Measurements from ENCODE around the gene ZNF581.

The ZNF581 gene

DNA sequence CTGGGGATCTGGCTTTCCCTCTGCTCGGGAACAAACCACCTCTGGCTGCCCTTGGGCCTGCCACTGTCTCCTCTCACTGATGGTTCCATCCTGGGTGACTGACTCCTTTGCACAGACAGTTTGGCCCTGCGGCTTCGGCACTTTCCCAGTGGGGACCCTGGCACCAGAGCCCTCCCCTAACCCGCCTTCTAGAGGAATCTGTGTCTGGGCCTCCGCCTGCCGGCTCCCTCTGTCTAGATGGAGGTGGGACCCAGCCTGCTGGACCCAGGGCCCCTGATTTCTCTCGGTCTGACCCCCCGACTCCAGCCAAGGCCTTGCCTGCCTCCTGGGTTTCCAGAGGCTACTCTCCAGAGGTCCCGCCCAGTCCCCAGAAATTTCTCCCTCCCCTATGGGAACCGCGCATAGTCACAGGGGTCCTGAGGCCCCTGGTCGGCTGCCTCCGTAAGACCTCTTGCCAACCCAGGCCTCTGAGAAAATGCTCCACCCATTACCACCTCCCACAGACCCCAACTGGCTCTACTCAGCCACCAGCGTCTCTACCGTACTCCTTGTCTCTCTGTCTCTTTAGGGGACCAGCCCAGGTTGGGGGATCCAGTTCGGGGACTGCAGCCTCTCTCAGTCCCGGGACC is 7.3 kb downstream of the ZNF581 start:
- DNase-seq, result no peak

DNA sequence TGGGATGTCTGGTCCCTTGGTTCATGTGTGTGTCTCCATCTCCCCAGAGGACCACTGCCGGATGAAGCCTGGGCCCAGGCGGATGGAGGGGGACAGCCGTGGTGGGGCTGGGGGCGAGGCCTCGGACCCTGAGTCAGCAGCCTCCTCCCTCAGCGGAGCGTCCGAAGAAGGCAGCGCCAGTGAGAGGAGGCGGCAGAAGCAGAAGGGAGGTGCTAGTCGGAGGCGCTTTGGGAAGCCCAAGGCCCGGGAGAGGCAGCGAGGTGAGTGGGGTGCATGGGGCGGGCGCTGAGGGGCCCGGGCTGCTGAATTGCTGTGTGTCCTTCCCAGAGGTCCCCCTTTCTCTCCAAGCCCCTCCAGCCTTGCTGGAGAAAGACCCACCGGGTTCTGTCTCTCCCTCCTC is 7.8 kb downstream of the ZNF581 start:
- DNase-seq, result no peak

DNA sequence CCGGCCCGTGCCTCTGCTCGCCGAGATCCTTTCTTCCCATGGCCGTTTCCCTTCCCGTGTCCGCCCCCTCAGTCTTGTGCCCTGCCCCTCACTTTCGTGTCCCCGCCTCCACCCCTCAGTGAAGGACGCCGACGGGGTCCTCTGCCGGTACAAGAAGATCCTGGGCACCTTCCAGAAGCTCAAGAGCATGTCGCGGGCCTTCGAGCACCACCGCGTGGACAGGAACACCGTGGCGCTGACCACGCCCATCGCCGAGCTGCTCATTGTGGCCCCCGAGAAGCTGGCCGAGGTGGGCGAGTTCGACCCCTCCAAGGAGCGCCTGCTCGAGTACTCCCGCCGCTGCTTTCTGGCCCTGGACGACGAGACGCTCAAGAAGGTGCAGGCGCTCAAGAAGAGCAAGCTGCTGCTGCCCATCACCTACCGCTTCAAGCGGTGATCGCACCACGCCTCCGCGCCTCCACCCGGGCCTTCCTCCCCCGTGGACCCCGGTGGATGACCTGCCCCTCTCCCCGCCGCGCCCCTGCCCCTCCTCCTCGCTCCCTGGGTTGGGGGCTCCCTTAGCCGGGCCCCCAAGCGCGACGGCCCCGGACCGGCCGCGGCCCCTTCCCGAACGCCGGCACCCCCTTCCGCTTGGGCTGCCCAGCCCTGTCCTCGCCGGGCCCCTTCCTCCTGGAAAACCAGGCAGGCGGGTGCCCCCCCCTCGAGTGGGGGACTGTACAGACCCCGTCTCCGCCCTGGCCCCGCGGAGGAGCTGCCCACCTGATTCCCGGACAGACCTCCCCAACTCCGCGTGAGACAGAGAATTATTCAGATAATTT is 9.1 kb downstream of the ZNF581 start:
- DNase-seq, result no peak

DNA sequence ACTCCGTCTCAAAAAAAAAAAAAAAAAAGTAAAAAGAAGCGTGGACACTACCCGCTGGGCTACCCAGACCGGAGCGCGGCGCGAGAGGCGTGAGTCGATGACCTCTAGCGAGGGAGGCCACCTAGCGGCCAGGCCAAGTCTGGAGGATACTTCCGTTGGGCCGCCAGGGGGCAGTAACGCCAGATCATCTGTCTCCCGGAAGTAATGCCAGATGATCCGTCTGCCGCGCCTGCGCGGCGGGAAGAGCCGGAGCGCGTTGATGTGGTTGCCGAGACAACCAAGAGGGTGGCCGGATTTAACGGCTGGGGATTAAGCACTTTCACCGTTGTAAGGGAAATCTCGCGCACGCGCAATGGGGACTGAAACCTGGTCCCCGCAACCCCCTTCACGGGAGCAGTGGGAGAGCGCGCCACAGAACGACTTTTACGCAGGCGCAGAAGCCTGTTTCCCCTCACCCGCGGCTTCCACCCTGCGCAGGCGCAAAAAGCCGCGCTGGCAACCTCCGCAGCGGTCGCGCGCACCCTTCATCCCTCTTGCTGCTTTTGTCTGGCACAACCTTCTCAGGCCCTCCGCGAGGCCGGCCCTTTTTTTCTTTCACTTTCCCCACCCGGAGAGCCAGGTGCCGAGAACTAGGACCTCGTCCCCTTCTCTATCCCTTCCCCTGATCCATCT is 10.3 kb downstream of the ZNF581 start:
- peak; percentile 96 for DNase-seq

DNA sequence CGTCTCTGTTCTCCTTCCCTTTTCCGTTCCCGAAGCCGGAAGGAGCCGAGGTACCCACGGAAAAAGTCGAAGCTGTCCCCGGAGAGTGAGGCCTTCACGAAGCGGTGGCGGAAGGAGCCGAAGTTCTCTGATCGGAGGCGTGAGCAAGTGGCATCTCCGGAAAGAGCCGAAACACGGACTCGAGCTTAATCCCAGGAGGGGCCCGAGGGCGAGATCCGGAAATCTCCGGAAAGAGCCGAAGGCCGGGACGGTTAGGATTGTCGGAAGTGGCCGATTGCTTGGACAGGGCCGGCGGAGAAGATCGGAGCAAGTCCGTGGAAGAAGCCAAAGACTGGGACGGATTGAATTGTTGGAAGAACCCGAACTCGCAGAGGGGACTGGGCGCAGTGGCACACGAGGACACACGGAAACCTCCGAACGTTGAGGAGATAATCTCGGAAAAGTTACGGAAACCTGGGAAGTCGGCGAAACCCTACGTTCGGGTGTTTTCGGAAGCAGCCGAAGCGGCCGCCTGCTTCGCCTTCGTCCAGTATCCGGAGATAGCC is 10.9 kb downstream of the ZNF581 start:
- peak; percentile 98 for DNase-seq

DNA sequence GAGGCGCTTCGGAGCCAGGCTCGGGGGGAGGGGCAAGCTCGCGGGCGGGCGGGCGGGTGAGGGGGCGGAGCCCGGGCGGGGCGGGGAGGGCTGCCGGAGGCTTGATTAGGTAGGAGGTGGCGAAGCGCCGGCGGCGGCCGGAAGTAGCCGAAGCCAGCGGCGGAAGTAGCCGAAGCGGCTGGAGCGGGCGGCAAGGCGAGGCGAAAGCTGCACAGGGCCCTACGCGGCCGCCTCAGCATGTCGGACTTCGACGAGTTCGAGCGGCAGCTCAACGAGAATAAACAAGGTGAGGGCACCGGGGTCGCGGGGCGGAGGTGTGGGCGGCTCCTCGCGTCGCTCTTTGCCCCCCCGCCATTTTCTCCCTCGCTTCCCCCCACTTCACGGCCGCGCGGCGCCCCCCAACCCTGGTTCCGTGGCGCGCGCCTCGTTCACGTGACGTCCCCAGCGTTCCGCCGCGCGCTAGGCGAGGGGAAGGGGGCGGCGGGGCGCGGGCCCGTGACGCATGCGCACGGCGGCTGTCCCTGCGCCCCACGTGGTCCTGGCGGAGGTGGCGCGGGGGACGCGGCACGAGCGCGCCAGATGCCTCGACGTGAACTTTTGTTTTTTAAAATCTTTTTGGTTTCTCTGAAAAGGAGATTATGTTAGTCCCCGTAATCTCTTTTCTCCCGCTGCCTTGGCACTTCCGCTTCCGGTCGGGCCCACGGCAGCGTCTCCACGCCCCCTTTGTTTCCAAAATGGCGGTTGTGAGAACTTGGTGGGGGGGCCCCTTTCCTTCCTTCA is 11.6 kb downstream of the ZNF581 start, which contains the start of gene U2AF2:
Gene U2AF2, plus strand, starts transcription at position 168 of the 780 bp plus-strand sequence. Its CDS starts 70 bp downstream, at position 238.
- peak; percentile 91 for DNase-seq

DNA sequence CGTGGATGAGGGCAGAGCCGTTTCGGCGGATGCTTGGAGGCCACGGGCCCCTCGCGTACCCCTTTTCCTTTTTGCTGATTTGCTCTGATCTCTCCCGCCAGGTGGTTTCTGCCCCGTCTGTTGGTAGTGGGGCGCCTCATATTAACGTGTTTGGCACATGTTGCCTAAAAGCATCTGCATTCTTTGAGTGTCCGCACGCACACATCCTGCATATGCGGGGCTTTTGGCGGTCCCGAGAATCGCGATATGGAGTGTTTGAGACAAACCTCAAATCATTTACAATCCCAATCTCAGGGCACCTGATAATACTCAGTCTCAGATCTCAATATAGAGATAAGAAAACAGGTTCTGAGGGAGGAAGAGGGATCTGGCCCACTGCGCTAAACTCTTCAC is 12.2 kb downstream of the ZNF581 start:
- no peak for DNase-seq

DNA sequence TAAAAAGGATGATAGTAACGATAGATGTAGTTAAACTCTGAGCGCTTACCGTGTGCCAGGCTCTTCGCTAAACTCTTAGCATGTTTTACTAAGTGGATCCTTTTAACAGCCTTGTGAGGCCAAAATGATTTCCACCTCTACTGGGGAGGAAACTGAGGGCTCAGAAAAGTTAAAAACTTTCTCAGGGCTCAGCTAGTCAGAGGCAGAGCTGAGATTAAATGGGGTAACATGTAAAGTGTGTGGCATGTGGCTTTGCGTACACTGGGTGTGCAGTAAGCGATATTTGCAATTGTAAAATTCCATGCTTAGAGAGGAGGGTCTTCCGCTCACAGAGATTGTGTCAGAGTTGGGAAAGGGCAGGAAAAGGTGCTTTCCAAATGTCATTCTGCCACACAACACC is 13.1 kb downstream of the ZNF581 start:
- DNase-seq, result no peak

DNA sequence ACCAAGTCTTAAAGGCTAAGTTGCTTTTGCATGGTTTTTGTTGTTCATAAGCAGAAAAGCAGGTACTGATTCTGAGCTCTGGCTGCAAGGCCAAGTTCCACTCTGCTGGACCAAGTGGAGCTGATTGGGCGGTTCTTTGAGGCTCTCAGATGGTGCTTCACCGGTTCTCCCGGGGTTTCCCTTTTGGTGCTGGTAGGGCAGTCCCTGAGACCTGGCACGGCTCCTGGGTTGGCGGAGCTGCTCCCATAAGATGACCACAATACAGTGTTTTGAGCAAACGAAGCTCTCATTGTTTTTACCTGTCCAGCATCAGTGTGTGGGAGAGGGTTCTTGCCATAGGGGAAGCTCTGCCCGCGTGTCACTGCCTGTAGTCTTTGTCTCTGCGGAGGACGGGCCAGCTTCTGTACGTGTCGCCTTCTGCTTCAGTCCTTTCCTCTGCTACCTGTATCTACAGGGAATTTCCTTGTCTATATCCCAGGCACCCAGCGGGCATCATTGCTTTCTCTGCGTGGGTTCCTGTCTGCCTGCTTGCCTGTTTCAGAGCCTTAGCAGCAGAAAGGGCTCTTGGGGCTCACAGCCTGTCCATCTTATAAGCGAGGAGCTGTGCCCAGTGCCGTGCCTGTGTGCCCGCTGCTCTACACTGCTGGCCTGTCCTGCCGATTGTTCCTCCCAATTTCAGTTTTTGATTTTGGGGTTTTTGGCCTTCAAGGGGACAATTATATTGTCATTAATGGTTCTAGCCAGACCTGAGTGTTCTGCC is 13.7 kb downstream of the ZNF581 start:
- no peak for DNase-seq

DNA sequence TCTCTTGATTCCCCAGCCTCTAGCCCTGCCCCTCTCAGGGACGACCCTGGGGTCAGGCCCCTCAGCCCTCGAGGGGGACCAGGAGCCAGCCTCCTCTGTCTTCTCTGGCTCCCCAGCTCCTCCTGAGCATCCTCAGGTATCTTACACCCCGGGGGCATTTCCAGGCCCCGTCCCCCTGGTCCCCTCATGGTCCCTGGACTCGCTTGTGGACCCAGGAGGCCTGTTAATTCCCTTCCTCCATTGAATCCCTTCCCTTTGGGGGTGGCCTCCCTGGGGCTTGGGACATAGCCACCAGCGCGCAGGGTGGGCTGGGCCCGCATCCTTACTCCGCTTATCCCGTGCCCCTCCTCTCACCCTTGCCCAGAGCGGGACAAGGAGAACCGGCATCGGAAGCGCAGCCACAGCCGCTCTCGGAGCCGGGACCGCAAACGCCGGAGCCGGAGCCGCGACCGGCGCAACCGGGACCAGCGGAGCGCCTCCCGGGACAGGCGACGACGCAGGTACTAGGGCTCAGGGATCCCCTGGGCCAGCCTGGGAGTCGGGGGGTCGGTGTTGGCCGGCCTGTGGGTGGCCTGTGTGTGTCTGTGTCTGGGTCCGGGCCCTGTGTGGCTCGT is 15.5 kb downstream of the ZNF581 start:
- DNase-seq, result no peak

DNA sequence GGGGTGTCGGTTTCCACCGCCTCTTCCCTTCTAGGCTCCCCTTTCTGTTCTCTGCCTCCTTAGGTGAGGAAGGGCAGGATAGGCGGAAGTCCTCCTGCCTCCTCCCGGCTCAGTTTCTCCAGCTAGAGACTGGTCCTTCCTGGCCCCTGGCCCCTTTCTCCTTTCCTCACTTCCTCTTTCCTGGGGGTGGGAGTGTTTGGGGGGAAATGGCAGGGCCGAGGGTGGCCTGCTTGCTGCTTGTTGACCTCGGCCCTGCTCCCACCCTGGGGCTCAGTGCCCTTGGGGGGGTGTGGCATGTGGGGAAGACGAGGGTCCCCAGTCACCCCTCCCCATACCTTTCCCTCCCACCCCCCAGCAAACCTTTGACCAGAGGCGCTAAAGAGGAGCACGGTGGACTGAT is 16.4 kb downstream of the ZNF581 start:
- no peak for DNase-seq

DNA sequence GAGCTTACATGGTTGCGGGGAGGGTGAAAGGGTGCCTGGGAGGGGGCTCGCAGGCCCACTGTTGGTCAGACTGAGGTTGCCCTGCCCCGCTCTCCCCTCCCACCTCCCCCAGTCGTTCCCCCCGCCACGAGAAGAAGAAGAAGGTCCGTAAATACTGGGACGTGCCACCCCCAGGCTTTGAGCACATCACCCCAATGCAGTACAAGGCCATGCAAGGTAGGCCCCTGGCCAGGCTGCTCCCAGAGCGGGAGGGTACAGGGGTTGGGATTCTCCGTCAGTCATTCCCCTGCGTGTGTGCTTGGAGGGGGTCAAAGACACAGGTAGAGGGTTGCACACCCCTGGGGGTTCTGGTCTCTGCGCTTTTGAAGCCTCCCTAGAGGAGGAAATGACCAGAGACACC is 17.0 kb downstream of the ZNF581 start:
- DNase-seq, result no peak

DNA sequence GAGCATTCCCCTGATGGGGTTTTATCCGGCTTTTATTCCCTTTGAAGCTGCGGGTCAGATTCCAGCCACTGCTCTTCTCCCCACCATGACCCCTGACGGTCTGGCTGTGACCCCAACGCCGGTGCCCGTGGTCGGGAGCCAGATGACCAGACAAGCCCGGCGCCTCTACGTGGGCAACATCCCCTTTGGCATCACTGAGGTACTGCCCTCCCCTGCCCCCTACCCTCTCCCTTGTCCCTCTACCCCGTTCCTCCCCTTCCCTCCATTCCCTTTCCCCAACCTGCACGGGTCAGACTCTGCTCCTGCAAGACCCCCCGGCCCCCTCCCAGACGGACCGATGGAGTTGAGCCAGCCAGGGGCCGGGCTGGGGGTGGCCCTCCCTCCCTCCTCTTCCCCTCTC is 17.5 kb downstream of the ZNF581 start:
- DNase-seq, result no peak

DNA sequence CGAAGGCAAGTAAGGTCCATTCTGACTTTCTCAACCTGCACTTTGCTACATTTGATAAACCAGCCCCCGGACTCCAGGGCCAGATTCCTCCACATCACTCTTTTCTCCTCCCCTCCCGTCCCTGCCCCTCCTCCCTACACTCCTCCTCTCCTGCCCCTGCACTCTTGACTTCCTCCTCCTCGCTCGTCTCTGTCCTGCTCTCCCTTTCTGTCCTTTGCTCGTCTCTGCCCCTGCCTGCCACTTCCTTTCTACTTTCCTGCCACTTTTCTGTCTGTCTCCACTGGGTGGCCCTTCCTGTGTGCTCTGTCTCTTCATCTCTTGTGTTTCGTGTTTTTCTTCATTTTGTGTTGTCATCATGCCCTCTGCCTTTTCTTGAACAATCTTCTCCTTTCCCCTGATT is 18.4 kb downstream of the ZNF581 start:
- DNase-seq, result no peak

DNA sequence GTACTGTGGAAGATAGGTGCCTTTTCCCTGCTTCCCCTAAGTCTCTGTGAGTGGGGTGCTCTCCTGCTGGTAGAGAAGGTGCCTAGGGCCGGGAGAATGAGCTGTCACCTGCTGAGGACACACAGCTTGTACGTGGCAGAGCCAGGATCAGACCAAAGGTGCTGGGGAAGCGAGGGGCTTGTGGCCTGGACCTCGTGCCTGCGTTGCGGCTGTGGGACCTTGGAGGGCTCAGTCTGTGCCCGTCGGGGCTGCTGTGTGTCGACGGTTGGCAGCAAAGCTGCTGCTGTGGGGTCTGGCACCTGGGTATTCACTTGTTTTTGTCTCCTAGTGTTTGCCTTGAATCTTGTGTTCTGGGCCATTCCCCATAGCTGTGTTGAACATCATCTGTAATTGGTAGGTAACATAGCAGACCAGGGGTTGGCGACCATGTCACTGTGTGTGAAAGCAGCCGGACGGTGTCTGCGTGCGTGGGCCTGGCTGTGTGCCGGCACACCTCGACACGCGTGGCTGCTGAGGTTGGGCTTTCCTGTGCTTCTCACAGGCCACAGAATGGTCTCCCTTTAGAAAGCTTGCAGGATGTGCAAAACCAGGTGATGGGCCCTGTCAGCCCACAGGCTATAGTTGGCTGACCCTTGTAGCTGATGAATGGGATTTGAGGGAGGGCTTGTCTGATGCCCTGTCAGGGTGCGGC is 20.5 kb downstream of the ZNF581 start:
- DNase-seq, result no peak

DNA sequence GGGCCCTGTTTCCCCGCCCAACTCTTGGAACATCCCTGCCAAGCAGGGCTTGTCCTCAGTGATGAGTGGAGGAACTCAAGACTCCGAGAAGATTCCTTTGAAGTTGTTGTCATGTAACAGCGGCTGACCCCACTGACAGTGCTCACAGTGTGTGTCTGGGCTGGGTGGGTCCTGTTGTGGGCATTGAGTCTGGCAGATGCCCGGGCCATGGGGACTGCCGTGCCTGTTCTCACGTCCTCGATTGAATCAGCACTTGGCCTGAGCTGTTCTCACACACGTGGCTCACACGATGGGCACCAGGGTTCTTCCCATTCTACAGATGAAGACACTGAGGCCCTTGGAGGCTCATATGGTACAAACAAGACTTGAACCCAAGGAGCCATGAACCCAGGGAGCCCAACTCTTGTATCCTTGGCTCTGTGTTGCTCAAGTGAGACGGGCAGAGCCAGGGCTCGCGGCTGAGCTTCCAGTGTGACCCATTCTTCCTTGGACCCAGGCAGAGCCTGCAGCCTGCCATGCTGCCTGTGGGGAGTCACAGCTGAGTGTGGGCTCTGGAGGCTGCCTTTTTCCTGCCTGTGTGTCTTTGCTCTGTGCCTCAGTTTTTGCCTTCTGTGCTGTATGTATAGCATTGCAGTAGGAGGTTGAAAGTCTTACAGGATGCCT is 23.0 kb downstream of the ZNF581 start:
- no peak for DNase-seq

DNA sequence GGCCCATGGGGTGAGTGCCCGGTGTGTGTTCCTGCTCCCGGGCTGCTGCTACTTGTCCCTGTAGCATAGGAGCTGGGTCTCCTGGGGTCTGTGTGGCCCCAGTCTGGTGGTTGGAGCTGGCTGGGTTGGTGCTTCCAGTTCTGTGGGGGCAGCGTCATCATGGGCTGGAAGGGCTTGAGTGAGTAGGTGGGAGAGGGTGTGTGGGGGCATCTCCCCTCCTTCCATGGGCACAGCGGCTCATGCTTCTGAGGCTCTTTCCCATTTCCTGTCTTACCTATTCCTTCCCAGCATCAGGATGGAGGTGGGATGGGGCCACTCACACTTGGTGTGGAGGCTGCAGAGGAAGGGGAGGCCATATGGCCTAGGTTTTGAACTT is 23.5 kb downstream of the ZNF581 start:
- DNase-seq, result no peak

DNA sequence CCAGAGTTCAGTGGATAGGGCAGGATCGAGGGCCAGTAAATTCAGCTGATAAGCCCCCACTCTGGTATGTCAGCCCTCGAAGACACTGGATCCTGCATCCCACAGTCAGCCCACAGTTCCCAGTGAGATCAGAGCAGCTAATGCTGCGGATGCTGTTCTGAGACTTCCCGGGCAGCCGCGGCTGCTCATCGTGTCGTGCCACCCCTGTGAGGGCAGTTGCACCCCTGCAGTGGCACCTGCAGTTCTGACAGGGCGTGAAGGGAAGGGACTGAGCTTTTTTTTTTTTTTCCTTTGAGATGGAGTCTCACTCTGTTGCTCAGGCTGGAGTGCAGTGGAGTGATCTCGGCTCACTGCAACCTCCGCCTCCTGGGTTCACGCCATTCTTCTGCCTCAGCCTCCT is 24.1 kb downstream of the ZNF581 start:
- DNase-seq, result no peak

DNA sequence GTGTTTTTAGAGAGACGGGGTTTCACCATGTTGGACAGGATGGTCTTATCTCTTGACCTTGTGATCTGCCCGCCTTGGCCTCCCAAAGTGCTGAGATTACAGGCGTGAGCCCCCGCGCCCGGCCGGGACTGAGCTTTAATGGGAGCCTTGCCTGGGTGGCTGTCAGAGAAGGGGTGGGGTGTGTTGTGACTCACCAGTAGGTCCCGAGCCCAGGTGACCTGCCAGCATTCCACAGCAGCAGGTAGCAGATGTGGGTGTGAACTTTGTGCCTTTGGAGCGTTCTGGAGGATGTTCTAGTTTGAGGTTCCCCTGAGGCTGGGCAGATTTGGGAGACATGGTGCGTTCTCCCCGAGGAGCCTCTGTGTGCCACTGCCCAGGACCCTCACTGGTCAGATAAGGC is 24.5 kb downstream of the ZNF581 start:
- no peak for DNase-seq

DNA sequence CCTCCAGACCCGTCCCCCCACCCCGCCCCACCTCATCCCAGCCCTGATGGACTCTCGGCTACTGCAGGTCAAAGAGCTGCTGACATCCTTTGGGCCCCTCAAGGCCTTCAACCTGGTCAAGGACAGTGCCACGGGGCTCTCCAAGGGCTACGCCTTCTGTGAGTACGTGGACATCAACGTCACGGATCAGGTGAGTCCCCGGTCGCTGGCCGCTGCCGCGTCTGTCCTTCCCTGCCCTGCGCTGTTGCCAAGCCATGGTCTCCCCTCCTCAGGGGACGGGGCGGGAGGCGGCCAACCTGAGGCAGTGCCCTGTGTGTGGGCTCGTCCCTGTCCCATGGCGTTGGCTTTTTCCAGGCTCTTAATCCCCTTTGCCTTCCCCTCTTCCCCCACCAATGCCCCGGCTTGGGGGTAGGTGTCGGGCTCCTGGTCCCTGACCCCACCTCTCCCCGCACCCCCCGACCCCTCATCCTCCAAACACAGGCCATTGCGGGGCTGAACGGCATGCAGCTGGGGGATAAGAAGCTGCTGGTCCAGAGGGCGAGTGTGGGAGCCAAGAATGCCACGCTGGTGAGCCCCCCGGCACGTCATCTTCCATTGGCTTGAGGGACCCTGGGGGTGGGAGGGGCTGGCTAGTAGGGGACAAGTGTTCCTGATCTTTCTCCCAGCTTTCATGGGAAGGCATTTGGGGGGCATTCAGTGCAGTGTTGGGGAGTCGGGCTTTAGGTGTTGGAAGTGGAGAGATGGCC is 25.3 kb downstream of the ZNF581 start:
- no peak for DNase-seq

All from NCI-H2171 (cell line).